Measurements from ENCODE around the gene SMG9.
A peak's percentile ranks its signal among the peaks of the same experiment; 100 is the strongest.

The SMG9 gene

DNA sequence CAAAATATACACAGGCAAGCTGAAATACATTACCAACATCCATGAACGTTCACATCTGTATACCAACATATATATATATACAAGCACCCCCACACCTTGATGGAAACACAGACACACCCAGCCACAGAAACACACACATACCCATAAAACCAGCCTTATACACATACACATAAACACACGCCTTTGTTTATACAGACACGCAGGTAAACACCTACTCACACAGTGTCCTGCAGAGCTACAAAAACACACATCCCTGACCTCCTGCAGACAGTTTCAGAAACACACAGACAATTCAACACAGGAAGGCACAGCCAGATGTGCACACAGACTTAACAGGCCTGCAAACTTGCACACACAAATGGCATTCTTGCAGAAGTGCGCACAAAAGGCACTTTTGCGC is 60.2 kb downstream of the SMG9 start:
- TF ChIP-seq, protein P1, sequence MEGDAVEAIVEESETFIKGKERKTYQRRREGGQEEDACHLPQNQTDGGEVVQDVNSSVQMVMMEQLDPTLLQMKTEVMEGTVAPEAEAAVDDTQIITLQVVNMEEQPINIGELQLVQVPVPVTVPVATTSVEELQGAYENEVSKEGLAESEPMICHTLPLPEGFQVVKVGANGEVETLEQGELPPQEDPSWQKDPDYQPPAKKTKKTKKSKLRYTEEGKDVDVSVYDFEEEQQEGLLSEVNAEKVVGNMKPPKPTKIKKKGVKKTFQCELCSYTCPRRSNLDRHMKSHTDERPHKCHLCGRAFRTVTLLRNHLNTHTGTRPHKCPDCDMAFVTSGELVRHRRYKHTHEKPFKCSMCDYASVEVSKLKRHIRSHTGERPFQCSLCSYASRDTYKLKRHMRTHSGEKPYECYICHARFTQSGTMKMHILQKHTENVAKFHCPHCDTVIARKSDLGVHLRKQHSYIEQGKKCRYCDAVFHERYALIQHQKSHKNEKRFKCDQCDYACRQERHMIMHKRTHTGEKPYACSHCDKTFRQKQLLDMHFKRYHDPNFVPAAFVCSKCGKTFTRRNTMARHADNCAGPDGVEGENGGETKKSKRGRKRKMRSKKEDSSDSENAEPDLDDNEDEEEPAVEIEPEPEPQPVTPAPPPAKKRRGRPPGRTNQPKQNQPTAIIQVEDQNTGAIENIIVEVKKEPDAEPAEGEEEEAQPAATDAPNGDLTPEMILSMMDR (IDR thresholded peaks at IDR 0.05): no peak
- peak overlapping the region; percentile 96 for H3K27ac ChIP-seq
- H3K27me3 ChIP-seq: peaks cover 18% of the 10 kb centered on the region
- H3K36me3 ChIP-seq: no peaks in the 10 kb centered on the region
- H3K9me3 ChIP-seq: no peaks in the 10 kb centered on the region
- no peak overlapping the region for H3K4me3 ChIP-seq (ENCODE audit: low read depth in 1 of 2, low read length in 1 of 2)
- peaks cover 67 to 72% of the 10 kb centered on the region in 2 experiments for H3K4me1 ChIP-seq (ENCODE audit: control insufficient read depth in 1 of 2, insufficient read depth in 1 of 2, low read depth in 1 of 2, low read length in 1 of 2)

DNA sequence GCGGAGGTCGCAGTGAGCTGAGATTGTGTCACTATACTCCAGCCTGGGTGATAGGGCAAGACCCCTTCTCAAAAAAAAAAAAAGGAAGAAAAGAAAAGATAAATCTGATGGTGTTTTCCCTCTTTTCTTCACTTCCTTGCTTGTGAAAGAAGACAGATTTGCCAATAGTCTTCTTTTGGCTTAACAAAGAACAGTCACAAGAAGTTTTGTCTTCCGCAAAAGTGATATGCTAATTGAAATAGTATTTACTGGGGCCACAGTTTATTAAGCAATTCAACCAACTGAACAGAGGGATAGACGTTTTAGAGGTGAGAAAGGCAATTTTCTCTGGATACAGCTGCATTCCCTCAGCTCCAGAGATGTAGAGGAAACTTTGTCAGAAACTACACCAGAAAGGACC is 61.9 kb downstream of the SMG9 start:
- H3K27me3 ChIP-seq: peaks cover 2% of the 10 kb centered on the region
- peak overlapping the region; percentile 50 to 53 for H3K4me3 ChIP-seq (ENCODE audit: low read depth in 1 of 2, low read length in 1 of 2)
- TF ChIP-seq, protein P1 (IDR thresholded peaks at IDR 0.05): no peak
- no peaks in the 10 kb centered on the region for H3K9me3 ChIP-seq
- peak overlapping the region; percentile 96 for H3K27ac ChIP-seq
- no peaks in the 10 kb centered on the region for H3K36me3 ChIP-seq
- peaks cover 74 to 79% of the 10 kb centered on the region in 2 experiments for H3K4me1 ChIP-seq (ENCODE audit: control insufficient read depth in 1 of 2, insufficient read depth in 1 of 2, low read depth in 1 of 2, low read length in 1 of 2)

DNA sequence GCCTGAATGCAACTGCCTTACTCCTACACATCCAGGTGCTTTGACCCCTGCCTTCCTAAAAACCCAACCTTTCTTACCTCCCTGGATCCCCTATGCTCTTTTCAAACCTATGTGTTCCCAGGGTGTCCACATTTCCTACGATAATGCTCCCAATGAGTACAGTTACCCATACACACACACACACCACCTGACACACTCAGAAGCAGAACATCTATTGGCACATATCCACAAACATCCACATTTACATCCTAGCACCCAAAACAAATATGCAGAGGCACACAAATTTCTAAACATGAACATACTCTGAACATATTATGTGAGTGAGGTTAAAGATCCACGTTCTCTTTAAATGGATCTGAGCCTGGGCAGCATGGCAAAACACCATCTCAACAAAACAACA is 62.4 kb downstream of the SMG9 start:
- Histone ChIP-seq H3K27ac (peak overlapping the region; percentile 96), H3K4me1 (ENCODE audit: control insufficient read depth in 1 of 2, insufficient read depth in 1 of 2, low read depth in 1 of 2, low read length in 1 of 2) (peaks cover 79 to 84% of the 10 kb centered on the region in 2 experiments), H3K9me3 (no peaks in the 10 kb centered on the region), H3K36me3 (no peaks in the 10 kb centered on the region), H3K4me3 (ENCODE audit: low read depth in 1 of 2, low read length in 1 of 2) (peak overlapping the region; percentile 50 to 53), H3K27me3 (no peaks in the 10 kb centered on the region)
- TF ChIP-seq, protein P1 (IDR thresholded peaks at IDR 0.05): no peak

DNA sequence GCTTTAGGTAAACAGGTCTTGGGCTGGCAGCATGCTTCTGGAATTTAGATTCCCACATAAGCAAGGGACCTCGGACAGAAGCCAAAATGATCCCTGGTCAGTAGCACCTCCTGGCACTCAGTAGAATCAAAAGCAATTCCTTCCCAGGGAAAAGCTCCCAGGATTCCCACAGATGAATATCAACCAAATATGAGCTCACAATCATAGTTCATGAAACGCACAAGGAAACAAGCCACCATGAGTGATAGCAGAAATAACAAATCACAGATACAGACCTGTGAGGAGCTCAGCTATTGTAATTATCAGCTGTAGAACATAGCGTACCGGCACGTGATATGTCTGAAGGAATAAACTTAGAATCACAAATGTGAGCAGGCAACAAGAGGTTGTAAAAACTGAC is 63.0 kb downstream of the SMG9 start:
- Histone ChIP-seq H3K36me3 (no peaks in the 10 kb centered on the region), H3K27me3 (no peaks in the 10 kb centered on the region), H3K4me3 (ENCODE audit: low read depth in 1 of 2, low read length in 1 of 2) (peak overlapping the region in 1 of 2 experiments; percentile 53), H3K4me1 (ENCODE audit: control insufficient read depth in 1 of 2, insufficient read depth in 1 of 2, low read depth in 1 of 2, low read length in 1 of 2) (peaks cover 79 to 85% of the 10 kb centered on the region in 2 experiments), H3K9me3 (no peaks in the 10 kb centered on the region), H3K27ac (peak overlapping the region; percentile 96)
- TF ChIP-seq, protein P1 (IDR thresholded peaks at IDR 0.05): no peak

DNA sequence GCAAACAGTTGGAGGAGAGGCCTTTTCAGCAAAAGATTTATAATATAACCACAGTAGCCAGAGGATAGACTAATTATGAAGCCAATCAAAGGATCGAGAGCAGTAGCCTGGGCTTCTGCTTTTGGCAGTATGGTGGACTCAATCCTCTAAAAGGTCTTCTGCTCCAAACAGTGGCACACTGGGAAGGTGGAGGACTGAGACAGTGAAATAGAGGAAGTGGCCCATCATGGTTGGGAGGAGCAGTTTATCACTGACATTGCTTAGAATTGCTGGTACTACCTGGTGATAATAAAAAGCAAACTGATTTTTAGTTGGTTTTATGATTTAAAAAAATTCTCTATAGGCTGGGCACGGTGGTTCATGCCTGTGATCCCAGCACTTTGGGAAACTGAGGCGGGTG is 63.9 kb downstream of the SMG9 start:
- Histone ChIP-seq H3K9me3 (no peaks in the 10 kb centered on the region), H3K4me1 (ENCODE audit: control insufficient read depth in 1 of 2, insufficient read depth in 1 of 2, low read depth in 1 of 2, low read length in 1 of 2) (peaks cover 79 to 80% of the 10 kb centered on the region in 2 experiments), H3K4me3 (ENCODE audit: low read depth in 1 of 2, low read length in 1 of 2) (no peak overlapping the region), H3K27ac (peak overlapping the region; percentile 96), H3K36me3 (no peaks in the 10 kb centered on the region), H3K27me3 (no peaks in the 10 kb centered on the region)
- TF ChIP-seq, protein P1 (IDR thresholded peaks at IDR 0.05): no peak

DNA sequence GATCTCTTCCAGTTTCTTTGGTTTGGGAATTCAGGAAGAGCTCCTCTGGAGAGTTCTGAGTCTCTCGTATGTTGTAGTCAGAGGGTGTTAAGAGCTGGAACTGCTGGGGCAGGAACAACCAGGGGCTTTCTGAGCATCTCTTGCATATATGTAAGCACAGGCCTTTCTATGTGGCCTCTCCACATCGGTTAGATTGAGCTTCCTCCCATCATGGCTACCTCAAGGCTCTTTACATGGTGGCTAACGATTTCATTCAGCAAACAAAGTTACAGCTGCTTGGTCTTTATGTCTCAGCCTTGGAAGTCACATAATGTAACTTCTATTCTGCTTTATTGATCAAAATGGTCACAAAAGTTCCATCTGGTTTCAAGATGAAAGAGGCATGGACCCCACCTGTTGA is 64.3 kb downstream of the SMG9 start:
- no peak overlapping the region for H3K4me3 ChIP-seq (ENCODE audit: low read depth in 1 of 2, low read length in 1 of 2)
- TF ChIP-seq, protein P1 (IDR thresholded peaks at IDR 0.05): no peak
- H3K27me3 ChIP-seq: no peaks in the 10 kb centered on the region
- no peaks in the 10 kb centered on the region for H3K36me3 ChIP-seq
- no peaks in the 10 kb centered on the region for H3K9me3 ChIP-seq
- peak overlapping the region; percentile 96 for H3K27ac ChIP-seq
- H3K4me1 ChIP-seq (ENCODE audit: control insufficient read depth in 1 of 2, insufficient read depth in 1 of 2, low read depth in 1 of 2, low read length in 1 of 2): peaks cover 79 to 80% of the 10 kb centered on the region in 2 experiments
